Muscle layer of duodenum (tissue), 2 donors: ENCODE measurements around the gene LMO4.

Source experiments
- H3K27ac ChIP-seq: one replicate; pipeline ENCODE4 v1.7.0; 2013; ENCODE audit warnings: mild to moderate bottlenecking, low read length
- H3K27me3 ChIP-seq: one replicate; pipeline ENCODE4 v1.7.0; 2013; ENCODE audit warnings: low read depth, mild to moderate bottlenecking, control low read depth, low read length
- H3K36me3 ChIP-seq, 2 donors: one replicate each; pipeline ENCODE4 v1.7.0; 2013; ENCODE audit warnings: low read length in 2 of 2, control low read depth in 1 of 2, mild to moderate bottlenecking in 1 of 2; ENCODE audit not compliant: insufficient read depth in 2 of 2, control insufficient read depth in 1 of 2
- H3K4me1 ChIP-seq, 2 donors: one replicate each; pipeline ENCODE4 v1.7.0; 2013; ENCODE audit warnings: low read length in 2 of 2, mild to moderate bottlenecking in 2 of 2, control low read depth in 1 of 2, moderate library complexity in 1 of 2; ENCODE audit not compliant: insufficient read depth in 2 of 2, control insufficient read depth in 1 of 2
- H3K4me3 ChIP-seq, 2 donors: one replicate each; pipeline ENCODE4 v1.7.0; 2013; ENCODE audit warnings: low read length in 2 of 2, low read depth in 1 of 2, mild to moderate bottlenecking in 1 of 2
- H3K9me3 ChIP-seq, 2 donors: one replicate each; pipeline ENCODE4 v1.7.0; 2013; ENCODE audit warnings: low read length in 2 of 2, control low read depth in 1 of 2, mild to moderate bottlenecking in 1 of 2; ENCODE audit not compliant: control insufficient read depth in 1 of 2
- donor health status: healthy.

The LMO4 gene

GRCh38 chr1:87367549-87367948 lies 38.9 kb downstream of the LMO4 start:
- Histone ChIP-seq H3K4me3 (no peak overlapping the region), H3K4me1 (no peaks in the 10 kb centered on the region), H3K9me3 (no peaks in the 10 kb centered on the region), H3K27ac (no peak overlapping the region), H3K27me3 (no peaks in the 10 kb centered on the region), H3K36me3 (no peaks in the 10 kb centered on the region)

GRCh38 chr1:87368907-87369306 lies 40.2 kb downstream of the LMO4 start:
- H3K9me3 ChIP-seq = no peaks in the 10 kb centered on the region
- H3K27ac ChIP-seq = no peak overlapping the region
- H3K36me3 ChIP-seq = no peaks in the 10 kb centered on the region
- H3K27me3 ChIP-seq = no peaks in the 10 kb centered on the region
- no peak overlapping the region for H3K4me3 ChIP-seq
- H3K4me1 ChIP-seq = no peaks in the 10 kb centered on the region

- H3K36me3 ChIP-seq = no peaks in the 10 kb centered on the region
- no peaks in the 10 kb centered on the region for H3K27me3 ChIP-seq
- H3K27ac ChIP-seq = no peak overlapping the region
- H3K4me1 ChIP-seq = no peaks in the 10 kb centered on the region
- H3K9me3 ChIP-seq = no peaks in the 10 kb centered on the region
- no peak overlapping the region for H3K4me3 ChIP-seq
Observed at GRCh38 chr1:87369736-87370478, 41.2 kb downstream of the LMO4 start.

- H3K4me3 ChIP-seq = no peak overlapping the region
- no peaks in the 10 kb centered on the region for H3K9me3 ChIP-seq
- no peak overlapping the region for H3K27ac ChIP-seq
- H3K27me3 ChIP-seq = no peaks in the 10 kb centered on the region
- no peaks in the 10 kb centered on the region for H3K36me3 ChIP-seq
- H3K4me1 ChIP-seq = no peaks in the 10 kb centered on the region
Observed at GRCh38 chr1:87370544-87370943, 41.9 kb downstream of the LMO4 start.

GRCh38 chr1:87379306-87379705 lies 50.6 kb downstream of the LMO4 start:
- H3K4me3 ChIP-seq = no peak overlapping the region
- no peaks in the 10 kb centered on the region for H3K4me1 ChIP-seq
- no peaks in the 10 kb centered on the region for H3K36me3 ChIP-seq
- H3K27ac ChIP-seq = no peak overlapping the region
- H3K27me3 ChIP-seq = no peaks in the 10 kb centered on the region
- no peaks in the 10 kb centered on the region for H3K9me3 ChIP-seq

- Histone ChIP-seq H3K27ac (no peak overlapping the region), H3K36me3 (no peaks in the 10 kb centered on the region), H3K27me3 (no peaks in the 10 kb centered on the region), H3K9me3 (no peaks in the 10 kb centered on the region), H3K4me1 (no peaks in the 10 kb centered on the region), H3K4me3 (no peak overlapping the region)
Observed at GRCh38 chr1:87386217-87386790, 57.6 kb downstream of the LMO4 start.

- peaks cover 0 to 3% of the 10 kb centered on the region in 2 donors for H3K4me1 ChIP-seq
- no peaks in the 10 kb centered on the region for H3K9me3 ChIP-seq
- H3K4me3 ChIP-seq = no peak overlapping the region
- no peak overlapping the region for H3K27ac ChIP-seq
- no peaks in the 10 kb centered on the region for H3K27me3 ChIP-seq
- no peaks in the 10 kb centered on the region for H3K36me3 ChIP-seq
Observed at GRCh38 chr1:87388411-87388810, 59.7 kb downstream of the LMO4 start.

- Histone ChIP-seq H3K27me3 (no peaks in the 10 kb centered on the region), H3K4me1 (peaks cover 0 to 4% of the 10 kb centered on the region in 2 donors), H3K4me3 (no peak overlapping the region), H3K27ac (no peak overlapping the region), H3K36me3 (no peaks in the 10 kb centered on the region), H3K9me3 (no peaks in the 10 kb centered on the region)
Observed at GRCh38 chr1:87389011-87389410, 60.3 kb downstream of the LMO4 start.

- Histone ChIP-seq H3K36me3 (no peaks in the 10 kb centered on the region), H3K4me1 (peaks cover 0 to 4% of the 10 kb centered on the region in 2 donors), H3K9me3 (no peaks in the 10 kb centered on the region)
Observed at GRCh38 chr1:87389546-87389945, 60.9 kb downstream of the LMO4 start.

GRCh38 chr1:87392248-87393192 lies 63.8 kb downstream of the LMO4 start:
- Histone ChIP-seq H3K27ac (no peak overlapping the region), H3K4me1 (peaks cover 0 to 4% of the 10 kb centered on the region in 2 donors), H3K27me3 (no peaks in the 10 kb centered on the region), H3K9me3 (no peaks in the 10 kb centered on the region), H3K4me3 (no peak overlapping the region), H3K36me3 (no peaks in the 10 kb centered on the region)

More at GRCh38 chr1:87389546-87389945, 60.9 kb downstream of the LMO4 start:
- no peak overlapping the region for H3K4me3 ChIP-seq
- no peak overlapping the region for H3K27ac ChIP-seq
- H3K27me3 ChIP-seq = no peaks in the 10 kb centered on the region

GRCh38 chr1:87393445-87394085 lies 64.9 kb downstream of the LMO4 start:
- Histone ChIP-seq H3K4me1 (peaks cover 0 to 4% of the 10 kb centered on the region in 2 donors), H3K36me3 (no peaks in the 10 kb centered on the region), H3K9me3 (no peaks in the 10 kb centered on the region), H3K4me3 (no peak overlapping the region), H3K27ac (no peak overlapping the region), H3K27me3 (no peaks in the 10 kb centered on the region)
